ENCODE results near the gene CDC42BPA. TPM values are rescaled to one million over a fixed set of nuclear protein-coding genes. Genes with fewer than 3 reads are reported as not detected.

CDC42BPA gene
- total and polyA plus RNA-seq, 2 of the 13 experiments (the other 11 are each of a cell fraction or from before 2014, with no cell fraction given): 6.5 to 16.0 TPM

DNA sequence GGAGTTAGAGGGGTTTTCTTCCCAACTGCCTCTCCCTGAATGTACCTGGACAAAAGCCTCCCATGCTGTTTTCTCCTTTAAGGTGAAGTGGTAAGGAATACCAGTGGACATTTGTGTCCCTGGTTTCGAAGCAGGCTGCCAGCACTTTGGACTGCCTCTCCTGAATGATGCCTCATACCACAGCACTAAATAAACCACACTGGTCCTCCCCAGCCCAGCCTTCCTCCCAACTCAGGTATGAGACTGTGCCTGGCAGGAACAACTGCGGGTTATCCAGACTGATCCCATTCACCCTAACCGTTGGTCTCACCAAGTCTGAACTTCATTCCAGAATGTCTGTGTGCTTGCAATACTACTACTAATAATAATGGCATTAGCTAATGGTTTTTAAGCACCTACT, 368.9 kb downstream of the CDC42BPA start (continued):
- TF ChIP-seq SOX6 (IDR thresholded peaks at IDR 0.05): no peak
- no peak for TF ChIP-seq SOX6 (CRISPR knock-in tag; IDR thresholded peaks at IDR 0.05)

DNA sequence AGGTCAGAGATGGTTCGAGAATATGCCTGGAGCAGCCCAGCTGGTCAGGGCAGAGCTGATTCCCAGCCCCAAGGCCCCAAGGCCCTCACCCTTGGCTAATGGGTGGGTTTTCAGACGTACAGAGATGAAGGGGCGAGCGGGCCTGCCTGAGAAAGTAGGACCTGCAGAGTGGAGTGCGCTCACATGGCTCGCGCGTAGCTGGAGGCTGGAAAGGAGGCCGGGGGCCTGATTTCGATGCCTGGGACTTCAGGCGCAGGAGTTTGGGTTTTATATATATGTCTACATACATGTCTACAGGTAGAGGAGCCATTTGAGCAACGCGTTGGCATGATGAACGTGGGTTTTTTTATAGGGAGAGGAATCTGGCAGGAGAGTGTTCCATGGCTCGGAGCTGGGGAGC, 369.3 kb downstream of the CDC42BPA start:
- no peaks in the 10 kb centered on the region for H3K27me3 ChIP-seq (ENCODE audit: control insufficient read depth in 1 of 2, insufficient read depth in 2 of 2, low read length in 2 of 2)
- no peak overlapping the region for H3K9ac ChIP-seq (ENCODE audit: insufficient read depth, low read depth, low read length)
- intact Hi-C loops (cut with micrococcal nuclease; ENCODE audit: unreplicated experiment) (loop anchor here (2.0 to 5.0 kb wide), 2 partner anchors 43 to 70 kb away; no protein-coding TSS in a partner anchor), in situ Hi-C loops (cut with HindIII; ENCODE audit: extremely low pct_ligation_motif_present, low pct_unique_long_range_greater_than_20kb) (no loop called here)
- ATAC-seq (no peak), DNase-seq (ENCODE audit: low spot score) (no peak), FAIRE-seq (no peak)
- H3K9me3 ChIP-seq (ENCODE audit: low read length): no peaks in the 10 kb centered on the region
- H3K27ac ChIP-seq (ENCODE audit: extremely low read length, insufficient read depth, low read length): no peak overlapping the region
- H2AFZ ChIP-seq (ENCODE audit: low read length): no peak overlapping the region
- H3K4me1 ChIP-seq (ENCODE audit: insufficient read depth, low read length): peaks cover 53% of the 10 kb centered on the region
- H3K79me2 ChIP-seq (ENCODE audit: insufficient read depth, low read length): peaks cover 94% of the 10 kb centered on the region
- peaks cover 3 to 20% of the 10 kb centered on the region in 2 experiments; a peak in 4 of 5 replicates for H3K36me3 ChIP-seq (replicated peaks in 1 of 2; ENCODE audit: control insufficient read depth in 1 of 2, insufficient read depth in 2 of 2, low read length in 2 of 2)
- no peak overlapping the region for H3K4me2 ChIP-seq (ENCODE audit: low read depth, low read length)
- TF ChIP-seq SP140L (CRISPR knock-in tag; IDR thresholded peaks at IDR 0.05; ENCODE audit: borderline replicate concordance) (no peak), ZNF703 (CRISPR knock-in tag; IDR thresholded peaks at IDR 0.05; ENCODE audit: borderline replicate concordance) (no peak), ELF4 (CRISPR knock-in tag; IDR thresholded peaks at IDR 0.05; ENCODE audit: borderline replicate concordance) (no peak), TRIM24 (CRISPR knock-in tag; IDR thresholded peaks at IDR 0.05) (no peak)
- ChIA-PET POLR2A (interaction anchor here (0.9 kb wide), 1 partner anchor 9 kb away, joined by 3 read pairs; the partner anchor contains the start of gene COQ8A), CTCF (ENCODE audit: low intra/inter-chr PET ratio, low total read pairs) (no interaction called here)
- no peak overlapping the region for H3K4me3 ChIP-seq (replicated peaks in 1 of 3; ENCODE audit: insufficient read depth in 1 of 3, low read depth in 2 of 3, low read length in 3 of 3)
- peaks cover 39% of the 10 kb centered on the region for H4K20me1 ChIP-seq (ENCODE audit: insufficient read depth, low read length)
- 97% methylated on average over 15 of the region's 15 CpGs for WGBS (ENCODE audit: low lambda C conversion rate)
- BruUV-seq (replicated peaks): no TSS peak

DNA sequence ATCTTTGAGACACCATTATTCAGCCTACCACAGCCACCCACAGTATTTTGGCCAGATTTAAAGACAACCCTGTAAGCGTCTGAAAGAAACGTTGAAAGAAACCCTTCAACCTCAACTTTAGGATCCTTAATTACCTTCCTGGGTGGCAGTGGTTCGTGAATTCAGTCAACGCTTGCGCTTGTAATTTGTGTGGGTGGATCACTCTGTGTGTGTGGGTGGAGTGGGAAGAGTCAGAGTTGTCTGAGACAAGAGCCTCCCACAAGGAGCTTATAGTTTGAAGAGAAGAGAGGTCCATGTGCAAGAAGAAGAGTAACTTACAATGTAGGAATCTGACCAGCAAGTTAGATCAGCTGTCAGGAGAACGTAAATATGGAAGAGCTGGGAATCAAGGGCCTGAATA, 369.8 kb downstream of the CDC42BPA start:
- Histone ChIP-seq H3K4me3 (replicated peaks in 1 of 3; ENCODE audit: insufficient read depth in 1 of 3, low read depth in 2 of 3, low read length in 3 of 3) (no peak overlapping the region), H3K36me3 (replicated peaks in 1 of 2; ENCODE audit: control insufficient read depth in 1 of 2, insufficient read depth in 2 of 2, low read length in 2 of 2) (peaks cover 3 to 16% of the 10 kb centered on the region in 2 experiments; a peak in 4 of 5 replicates), H3K9ac (ENCODE audit: insufficient read depth, low read depth, low read length) (no peak overlapping the region), H3K79me2 (ENCODE audit: insufficient read depth, low read length) (peaks cover 94% of the 10 kb centered on the region), H3K27me3 (ENCODE audit: control insufficient read depth in 1 of 2, insufficient read depth in 2 of 2, low read length in 2 of 2) (no peaks in the 10 kb centered on the region), H4K20me1 (ENCODE audit: insufficient read depth, low read length) (peaks cover 37% of the 10 kb centered on the region), H3K27ac (ENCODE audit: extremely low read length, insufficient read depth, low read length) (no peak overlapping the region), H3K9me3 (ENCODE audit: low read length) (no peaks in the 10 kb centered on the region), H2AFZ (ENCODE audit: low read length) (no peak overlapping the region), H3K4me1 (ENCODE audit: insufficient read depth, low read length) (peaks cover 55% of the 10 kb centered on the region), H3K4me2 (ENCODE audit: low read depth, low read length) (no peak overlapping the region)
- in situ Hi-C loops (cut with HindIII; ENCODE audit: extremely low pct_ligation_motif_present, low pct_unique_long_range_greater_than_20kb): no loop called here
- intact Hi-C loops (cut with micrococcal nuclease; ENCODE audit: unreplicated experiment): loop anchor here (2.0 to 5.0 kb wide), 2 partner anchors 44 to 70 kb away; no protein-coding TSS in a partner anchor
- FAIRE-seq (no peak), DNase-seq (ENCODE audit: low spot score) (no peak), ATAC-seq (no peak)
- POLR2A ChIA-PET: interaction anchor here (0.9 kb wide), 1 partner anchor 8 kb away, joined by 3 read pairs; the partner anchor contains the start of gene COQ8A
- BruUV-seq (replicated peaks): no TSS peak
- CTCF ChIA-PET (ENCODE audit: low intra/inter-chr PET ratio, low total read pairs): no interaction called here
- 98% methylated on average over 6 of the region's 6 CpGs for WGBS (ENCODE audit: low lambda C conversion rate)
- TF ChIP-seq ZNF230 (CRISPR knock-in tag; IDR thresholded peaks at IDR 0.05): no peak
- TF ChIP-seq, protein P1, sequence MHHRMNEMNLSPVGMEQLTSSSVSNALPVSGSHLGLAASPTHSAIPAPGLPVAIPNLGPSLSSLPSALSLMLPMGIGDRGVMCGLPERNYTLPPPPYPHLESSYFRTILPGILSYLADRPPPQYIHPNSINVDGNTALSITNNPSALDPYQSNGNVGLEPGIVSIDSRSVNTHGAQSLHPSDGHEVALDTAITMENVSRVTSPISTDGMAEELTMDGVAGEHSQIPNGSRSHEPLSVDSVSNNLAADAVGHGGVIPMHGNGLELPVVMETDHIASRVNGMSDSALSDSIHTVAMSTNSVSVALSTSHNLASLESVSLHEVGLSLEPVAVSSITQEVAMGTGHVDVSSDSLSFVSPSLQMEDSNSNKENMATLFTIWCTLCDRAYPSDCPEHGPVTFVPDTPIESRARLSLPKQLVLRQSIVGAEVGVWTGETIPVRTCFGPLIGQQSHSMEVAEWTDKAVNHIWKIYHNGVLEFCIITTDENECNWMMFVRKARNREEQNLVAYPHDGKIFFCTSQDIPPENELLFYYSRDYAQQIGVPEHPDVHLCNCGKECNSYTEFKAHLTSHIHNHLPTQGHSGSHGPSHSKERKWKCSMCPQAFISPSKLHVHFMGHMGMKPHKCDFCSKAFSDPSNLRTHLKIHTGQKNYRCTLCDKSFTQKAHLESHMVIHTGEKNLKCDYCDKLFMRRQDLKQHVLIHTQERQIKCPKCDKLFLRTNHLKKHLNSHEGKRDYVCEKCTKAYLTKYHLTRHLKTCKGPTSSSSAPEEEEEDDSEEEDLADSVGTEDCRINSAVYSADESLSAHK (CRISPR knock-in tag; IDR thresholded peaks at IDR 0.05; ENCODE audit: borderline replicate concordance): no peak
- TF ChIP-seq RCOR2 (CRISPR knock-in tag; IDR thresholded peaks at IDR 0.05): no peak
- TF ChIP-seq, protein P2, sequence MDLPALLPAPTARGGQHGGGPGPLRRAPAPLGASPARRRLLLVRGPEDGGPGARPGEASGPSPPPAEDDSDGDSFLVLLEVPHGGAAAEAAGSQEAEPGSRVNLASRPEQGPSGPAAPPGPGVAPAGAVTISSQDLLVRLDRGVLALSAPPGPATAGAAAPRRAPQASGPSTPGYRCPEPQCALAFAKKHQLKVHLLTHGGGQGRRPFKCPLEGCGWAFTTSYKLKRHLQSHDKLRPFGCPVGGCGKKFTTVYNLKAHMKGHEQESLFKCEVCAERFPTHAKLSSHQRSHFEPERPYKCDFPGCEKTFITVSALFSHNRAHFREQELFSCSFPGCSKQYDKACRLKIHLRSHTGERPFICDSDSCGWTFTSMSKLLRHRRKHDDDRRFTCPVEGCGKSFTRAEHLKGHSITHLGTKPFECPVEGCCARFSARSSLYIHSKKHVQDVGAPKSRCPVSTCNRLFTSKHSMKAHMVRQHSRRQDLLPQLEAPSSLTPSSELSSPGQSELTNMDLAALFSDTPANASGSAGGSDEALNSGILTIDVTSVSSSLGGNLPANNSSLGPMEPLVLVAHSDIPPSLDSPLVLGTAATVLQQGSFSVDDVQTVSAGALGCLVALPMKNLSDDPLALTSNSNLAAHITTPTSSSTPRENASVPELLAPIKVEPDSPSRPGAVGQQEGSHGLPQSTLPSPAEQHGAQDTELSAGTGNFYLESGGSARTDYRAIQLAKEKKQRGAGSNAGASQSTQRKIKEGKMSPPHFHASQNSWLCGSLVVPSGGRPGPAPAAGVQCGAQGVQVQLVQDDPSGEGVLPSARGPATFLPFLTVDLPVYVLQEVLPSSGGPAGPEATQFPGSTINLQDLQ (CRISPR knock-in tag; IDR thresholded peaks at IDR 0.05): no peak
- no peak for TF ChIP-seq ZFY (CRISPR knock-in tag; IDR thresholded peaks at IDR 0.05)
